ENCODE results near the gene PON2. TPM values are rescaled to one million over a fixed set of nuclear protein-coding genes. Genes with fewer than 3 reads are reported as not detected.

The PON2 gene
- total RNA-seq, 1 donor from 2014 or later: 50.5 TPM

GRCh38 chr7:95441042-95441823 lies 6.4 kb upstream of the PON2 start:
- DNase-seq: no peak

GRCh38 chr7:95440394-95441038 lies 5.7 kb upstream of the PON2 start:
- no peak for DNase-seq

- DNase-seq: no peak
Measured at GRCh38 chr7:95436407-95436806, 1.6 kb upstream of the PON2 start.

- DNase-seq: no peak
Measured at GRCh38 chr7:95435422-95435780, 573 bp upstream of the PON2 start.

- DNase-seq: no peak
Measured at GRCh38 chr7:95433952-95434556, 774 bp downstream of the PON2 start.

GRCh38 chr7:95433129-95433528 lies 1.7 kb downstream of the PON2 start:
- DNase-seq: no peak

GRCh38 chr7:95432606-95433005 lies 2.2 kb downstream of the PON2 start:
- DNase-seq: no peak

GRCh38 chr7:95430864-95431263 lies 4.0 kb downstream of the PON2 start:
- no peak for DNase-seq

GRCh38 chr7:95429241-95429990 lies 5.4 kb downstream of the PON2 start:
- DNase-seq: no peak

GRCh38 chr7:95427914-95428516 lies 6.8 kb downstream of the PON2 start:
- no peak for DNase-seq

- DNase-seq: no peak
Measured at GRCh38 chr7:95427166-95427565, 7.7 kb downstream of the PON2 start.

- DNase-seq: no peak
Measured at GRCh38 chr7:95425694-95426093, 9.1 kb downstream of the PON2 start.

- no peak for DNase-seq
Measured at GRCh38 chr7:95424716-95425115, 10.1 kb downstream of the PON2 start.

- no peak for DNase-seq
Measured at GRCh38 chr7:95421847-95422444, 12.9 kb downstream of the PON2 start.

- no peak for DNase-seq
Measured at GRCh38 chr7:95421000-95421846, 13.6 kb downstream of the PON2 start.

- no peak for DNase-seq
Measured at GRCh38 chr7:95412075-95412474, 22.8 kb downstream of the PON2 start.

GRCh38 chr7:95411666-95412065 lies 23.2 kb downstream of the PON2 start:
- no peak for DNase-seq

- no peak for DNase-seq
Measured at GRCh38 chr7:95411036-95411435, 23.8 kb downstream of the PON2 start.

GRCh38 chr7:95407751-95408150 lies 27.1 kb downstream of the PON2 start:
- no peak for DNase-seq

GRCh38 chr7:95405800-95406199 lies 29.0 kb downstream of the PON2 start:
- no peak for DNase-seq

GRCh38 chr7:95405208-95405607 lies 29.6 kb downstream of the PON2 start:
- DNase-seq: no peak
